WTC11 (cell line): Measurements from ENCODE around the gene NDUFS6. TPM values are rescaled to one million over a fixed set of nuclear protein-coding genes. Genes with fewer than 3 reads are reported as not detected.

ENCODE experiments used
- ATAC-seq: fragments of 200-7000 bp; cut with Tn5 transposase; 2 replicates; pipeline ENCODE4 v1.10.0; 2021; ENCODE audit warnings: mild to moderate bottlenecking, moderate library complexity
- CTCF ChIA-PET: fragments of 300-600 bp; sonication (Branson Sonifier 250); formaldehyde crosslinking; loops from one replicate; lab custom pipeline; 2021; ENCODE audit warnings: antibody characterized with exemption; lab: Charles Lee
- POLR2A ChIA-PET: fragments of 350-600 bp; sonication (Branson Sonifier 250); formaldehyde crosslinking; loops from one replicate; lab custom pipeline; 2021; ENCODE audit warnings: antibody characterized with exemption; lab: Charles Lee
- DNase-seq: peaks from one replicate; pipeline ENCODE4 v3.0.0; 2021; ENCODE audit warnings: low spot score
- H3K27ac Mint-ChIP-seq: 2 replicates; pipeline ENCODE4 v1.8.0; 2021; ENCODE audit warnings: mixed read lengths
- H3K27me3 Mint-ChIP-seq: 2 replicates; pipeline ENCODE4 v1.8.0; 2021; ENCODE audit warnings: low read depth, mild to moderate bottlenecking, moderate library complexity, mixed read lengths
- H3K36me3 Mint-ChIP-seq: 2 replicates; pipeline ENCODE4 v1.8.0; 2021; ENCODE audit warnings: mixed read lengths
- H3K4me1 Mint-ChIP-seq: 2 replicates; pipeline ENCODE4 v1.8.0; 2022; ENCODE audit warnings: mixed read lengths
- H3K4me3 Mint-ChIP-seq: 2 replicates; pipeline ENCODE4 v1.8.0; 2021; ENCODE audit warnings: mild to moderate bottlenecking, moderate library complexity, mixed read lengths
- H3K9me3 Mint-ChIP-seq: 2 replicates; pipeline ENCODE4 v1.8.0; 2021; ENCODE audit warnings: mixed read lengths
- ATF1 ChIP-seq: sonication (generic); formaldehyde crosslinking; IDR thresholded peaks from 2 replicates; pipeline ENCODE4 v1.8.1; 2023; ENCODE audit warnings: mild to moderate bottlenecking, moderate library complexity, missing genetic modification reagents
- CREB1 ChIP-seq: sonication (generic); formaldehyde crosslinking; IDR thresholded peaks from 2 replicates; pipeline ENCODE4 v1.8.0; 2023; ENCODE audit warnings: mild to moderate bottlenecking, missing genetic modification reagents
- EMX1 ChIP-seq: fragments of 250-450 bp; sonication (Bioruptor Pico); IDR thresholded peaks from 2 replicates; pipeline ENCODE4 v1.8.0; 2021; ENCODE audit warnings: mild to moderate bottlenecking
- ETV6 ChIP-seq: sonication (generic); formaldehyde crosslinking; IDR thresholded peaks from 2 replicates; pipeline ENCODE4 v1.8.1; 2022; ENCODE audit warnings: mild to moderate bottlenecking, missing genetic modification reagents
- FOXJ3 ChIP-seq: sonication (generic); formaldehyde crosslinking; IDR thresholded peaks from 2 replicates; pipeline ENCODE4 v1.9.0; 2021; ENCODE audit warnings: missing genetic modification reagents, mild to moderate bottlenecking, borderline replicate concordance
- FOXK1 ChIP-seq: sonication (generic); formaldehyde crosslinking; IDR thresholded peaks from 2 replicates; pipeline ENCODE4 v1.8.0; 2022; ENCODE audit warnings: mild to moderate bottlenecking, moderate library complexity, missing genetic modification reagents
- GTF2I ChIP-seq: fragments of 250-450 bp; sonication (Bioruptor Pico); conservative IDR thresholded peaks from 2 replicates; pipeline ENCODE4 v1.4.0; 2021; ENCODE audit warnings: mild to moderate bottlenecking
- IRF2 ChIP-seq: sonication (generic); formaldehyde crosslinking; IDR thresholded peaks from 2 replicates; pipeline ENCODE4 v1.8.0; 2022; ENCODE audit warnings: low read depth, missing genetic modification reagents, borderline replicate concordance
- JUN ChIP-seq: sonication (generic); formaldehyde crosslinking; IDR thresholded peaks from 2 replicates; pipeline ENCODE4 v1.8.0; 2023; ENCODE audit warnings: mild to moderate bottlenecking, missing genetic modification reagents
- MLX ChIP-seq: sonication (generic); formaldehyde crosslinking; IDR thresholded peaks from 2 replicates; pipeline ENCODE4 v1.8.1; 2023; ENCODE audit warnings: mild to moderate bottlenecking, missing genetic modification reagents, moderate library complexity
- NFYB ChIP-seq: sonication (generic); formaldehyde crosslinking; conservative IDR thresholded peaks from 2 replicates; pipeline ENCODE4 v1.8.0; 2022; ENCODE audit warnings: low read depth, missing genetic modification reagents
- NR1H2 ChIP-seq: sonication (generic); formaldehyde crosslinking; IDR thresholded peaks from 2 replicates; pipeline ENCODE4 v1.9.0; 2021; ENCODE audit warnings: mild to moderate bottlenecking, moderate library complexity, missing genetic modification reagents
- NR3C1 ChIP-seq: sonication (generic); formaldehyde crosslinking; conservative IDR thresholded peaks from 2 replicates; pipeline ENCODE4 v1.8.1; 2023; ENCODE audit warnings: low read depth, mild to moderate bottlenecking, missing genetic modification reagents
- SMAD4 ChIP-seq: sonication (generic); formaldehyde crosslinking; IDR thresholded peaks from 2 replicates; pipeline ENCODE4 v1.8.0; 2022; ENCODE audit warnings: mild to moderate bottlenecking, missing genetic modification reagents
- SP1 ChIP-seq: sonication (generic); formaldehyde crosslinking; conservative IDR thresholded peaks from 2 replicates; pipeline ENCODE4 v1.8.1; 2022; ENCODE audit warnings: missing genetic modification reagents
- USF2 ChIP-seq: sonication (generic); formaldehyde crosslinking; IDR thresholded peaks from 2 replicates; pipeline ENCODE4 v1.8.1; 2023; ENCODE audit warnings: mild to moderate bottlenecking, missing genetic modification reagents, moderate library complexity
- ZNF121 ChIP-seq: sonication (generic); formaldehyde crosslinking; IDR thresholded peaks from 2 replicates; pipeline ENCODE4 v1.8.0; 2023; ENCODE audit warnings: missing genetic modification reagents
- ZNF263 ChIP-seq: sonication (generic); formaldehyde crosslinking; IDR thresholded peaks from 2 replicates; pipeline ENCODE4 v1.8.1; 2022; ENCODE audit warnings: low read depth, mild to moderate bottlenecking, moderate library complexity, missing genetic modification reagents
- ZNF281 ChIP-seq: sonication (generic); formaldehyde crosslinking; IDR thresholded peaks from 2 replicates; pipeline ENCODE4 v1.8.0; 2023; ENCODE audit warnings: mild to moderate bottlenecking, missing genetic modification reagents
- ZNF317 ChIP-seq: sonication (generic); formaldehyde crosslinking; IDR thresholded peaks from 2 replicates; pipeline ENCODE4 v1.8.1; 2023; ENCODE audit warnings: low read depth, mild to moderate bottlenecking, moderate library complexity, missing genetic modification reagents, borderline replicate concordance
- ZNF396 ChIP-seq: fragments of 250-450 bp; sonication (Bioruptor Pico); IDR thresholded peaks from 2 replicates; pipeline ENCODE4 v1.8.0; 2021; ENCODE audit warnings: mild to moderate bottlenecking, moderate library complexity, borderline replicate concordance
- ZNF423 ChIP-seq: fragments of 250-450 bp; sonication (Bioruptor Pico); IDR thresholded peaks from 2 replicates; pipeline ENCODE4 v2.1.2; 2022; ENCODE audit warnings: mild to moderate bottlenecking, moderate library complexity
- ZSCAN18 ChIP-seq: fragments of 250-450 bp; sonication (Bioruptor Pico); IDR thresholded peaks from 2 replicates; pipeline ENCODE4 v2.1.2; 2022; ENCODE audit warnings: mild to moderate bottlenecking, moderate library complexity
- total RNA-seq: library from RNA; stranded (reverse); gene quantifications from 3 replicates; pipeline ENCODE4 v1.2.3, GENCODE V29; 2021
- TF ChIP-seq, protein P1 (sequence below): sonication (generic); formaldehyde crosslinking; IDR thresholded peaks from 2 replicates; pipeline ENCODE4 v1.8.0; 2022; ENCODE audit warnings: mild to moderate bottlenecking, missing genetic modification reagents
- TF ChIP-seq, protein P2 (sequence below): fragments of 250-450 bp; sonication (Bioruptor Pico); IDR thresholded peaks from 2 replicates; pipeline ENCODE4 v1.9.0; 2021; ENCODE audit warnings: moderate library complexity, mild to moderate bottlenecking, inconsistent platforms, borderline replicate concordance
- TF ChIP-seq, protein P3 (sequence below): fragments of 250-450 bp; sonication (Bioruptor Pico); IDR thresholded peaks from 2 replicates; pipeline ENCODE4 v1.8.0; 2021; ENCODE audit warnings: mild to moderate bottlenecking

Gene NDUFS6
- total RNA-seq, 1 experiment from 2014 or later, result 84.3 TPM

- no peak overlapping the region for H3K27ac Mint-ChIP-seq
- ChIA-PET CTCF (no interaction called here), POLR2A (no interaction called here)
- peak overlapping the region; percentile 67 for H3K4me3 Mint-ChIP-seq
- DNase-seq (peak; percentile 56), ATAC-seq (peak; percentile 63)
- H3K36me3 Mint-ChIP-seq, result no peaks in the 10 kb centered on the region
- no peaks in the 10 kb centered on the region for H3K9me3 Mint-ChIP-seq
- peaks cover 74% of the 10 kb centered on the region for H3K27me3 Mint-ChIP-seq
- peaks cover 24% of the 10 kb centered on the region for H3K4me1 Mint-ChIP-seq
- no peak for TF ChIP-seq SMAD4 (CRISPR knock-in tag)
- TF ChIP-seq ZNF263 (CRISPR knock-in tag), result peak; percentile 67; the same call in 1 of the 2 replicates
- TF ChIP-seq ZNF281 (CRISPR knock-in tag), result no peak
- no peak for TF ChIP-seq CREB1 (CRISPR knock-in tag)
- TF ChIP-seq NFYB (CRISPR knock-in tag), result no peak
- TF ChIP-seq ZNF121 (CRISPR knock-in tag), result no peak
- TF ChIP-seq ZNF423, result peak; percentile 25; the same call in 1 of the 2 replicates
- TF ChIP-seq MLX (CRISPR knock-in tag), result no peak
- TF ChIP-seq NR3C1, result no peak
- TF ChIP-seq, protein P1, sequence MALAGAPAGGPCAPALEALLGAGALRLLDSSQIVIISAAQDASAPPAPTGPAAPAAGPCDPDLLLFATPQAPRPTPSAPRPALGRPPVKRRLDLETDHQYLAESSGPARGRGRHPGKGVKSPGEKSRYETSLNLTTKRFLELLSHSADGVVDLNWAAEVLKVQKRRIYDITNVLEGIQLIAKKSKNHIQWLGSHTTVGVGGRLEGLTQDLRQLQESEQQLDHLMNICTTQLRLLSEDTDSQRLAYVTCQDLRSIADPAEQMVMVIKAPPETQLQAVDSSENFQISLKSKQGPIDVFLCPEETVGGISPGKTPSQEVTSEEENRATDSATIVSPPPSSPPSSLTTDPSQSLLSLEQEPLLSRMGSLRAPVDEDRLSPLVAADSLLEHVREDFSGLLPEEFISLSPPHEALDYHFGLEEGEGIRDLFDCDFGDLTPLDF (CRISPR knock-in tag), result no peak
- TF ChIP-seq ZNF317 (CRISPR knock-in tag), result no peak
- TF ChIP-seq GTF2I (CRISPR knock-in tag), result no peak
- TF ChIP-seq FOXJ3 (CRISPR knock-in tag), result no peak
- TF ChIP-seq, protein P2, sequence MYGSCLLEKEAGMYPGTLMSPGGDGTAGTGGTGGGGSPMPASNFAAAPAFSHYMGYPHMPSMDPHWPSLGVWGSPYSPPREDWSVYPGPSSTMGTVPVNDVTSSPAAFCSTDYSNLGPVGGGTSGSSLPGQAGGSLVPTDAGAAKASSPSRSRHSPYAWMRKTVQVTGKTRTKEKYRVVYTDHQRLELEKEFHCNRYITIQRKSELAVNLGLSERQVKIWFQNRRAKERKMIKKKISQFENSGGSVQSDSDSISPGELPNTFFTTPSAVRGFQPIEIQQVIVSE (CRISPR knock-in tag), result no peak
- no peak for TF ChIP-seq ZNF396 (CRISPR knock-in tag)
- TF ChIP-seq USF2 (CRISPR knock-in tag), result no peak
- TF ChIP-seq IRF2, result no peak
- TF ChIP-seq EMX1 (CRISPR knock-in tag), result no peak
- TF ChIP-seq NR1H2, result no peak
- peak; percentile 79 for TF ChIP-seq ETV6
- TF ChIP-seq, protein P3, sequence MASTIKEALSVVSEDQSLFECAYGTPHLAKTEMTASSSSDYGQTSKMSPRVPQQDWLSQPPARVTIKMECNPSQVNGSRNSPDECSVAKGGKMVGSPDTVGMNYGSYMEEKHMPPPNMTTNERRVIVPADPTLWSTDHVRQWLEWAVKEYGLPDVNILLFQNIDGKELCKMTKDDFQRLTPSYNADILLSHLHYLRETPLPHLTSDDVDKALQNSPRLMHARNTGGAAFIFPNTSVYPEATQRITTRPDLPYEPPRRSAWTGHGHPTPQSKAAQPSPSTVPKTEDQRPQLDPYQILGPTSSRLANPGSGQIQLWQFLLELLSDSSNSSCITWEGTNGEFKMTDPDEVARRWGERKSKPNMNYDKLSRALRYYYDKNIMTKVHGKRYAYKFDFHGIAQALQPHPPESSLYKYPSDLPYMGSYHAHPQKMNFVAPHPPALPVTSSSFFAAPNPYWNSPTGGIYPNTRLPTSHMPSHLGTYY, result no peak
- TF ChIP-seq ATF1 (CRISPR knock-in tag), result no peak
- TF ChIP-seq JUN (CRISPR knock-in tag), result no peak
- no peak for TF ChIP-seq SP1 (CRISPR knock-in tag)
- 0 out of 2 replicates have a peak, but pooled peaks have one; percentile 38 for TF ChIP-seq FOXK1
- no peak for TF ChIP-seq ZSCAN18
Observed at GRCh38 chr5:1851290-1851934, 50.2 kb downstream of the NDUFS6 start.
